ENCODE results near the gene RAB40A. TPM values are rescaled to one million over a fixed set of nuclear protein-coding genes. Genes with fewer than 3 reads are reported as not detected.
"Not testable (repeated sequence)": the region's sequence is repeated elsewhere in the genome, so short reads cannot be mapped to it uniquely, and the experiment has no call there.

RAB40A gene
- total and polyA plus RNA-seq, 9 of the 15 experiments (the other 6 are each of a cell fraction or from before 2014, with no cell fraction given): 0.07 to 0.15 (median 0.10) TPM; not detected in 3

- H3K4me2 ChIP-seq (ENCODE audit: insufficient read depth, low read length); H4K20me1 ChIP-seq (replicated peaks; ENCODE audit: control insufficient read depth, insufficient read depth, low read length); FAIRE-seq; H3K4me3 ChIP-seq; ATAC-seq; intact Hi-C loops (cut with micrococcal nuclease); H3K27me3 ChIP-seq (ENCODE audit: control insufficient read depth in 2 of 2, insufficient read depth in 2 of 2, low read length in 2 of 2); H3K9me3 ChIP-seq (replicated peaks; ENCODE audit: control insufficient read depth, insufficient read depth, low read depth, low read length); H3K4me1 ChIP-seq (replicated peaks in 1 of 2; ENCODE audit: control insufficient read depth in 2 of 2, insufficient read depth in 2 of 2, low read length in 2 of 2); H3K9me1 ChIP-seq (ENCODE audit: control insufficient read depth, insufficient read depth, low read length); H2AFZ ChIP-seq (ENCODE audit: low read depth, low read length); DNase-seq (ENCODE audit: extremely low read depth in 1 of 4, low spot score in 3 of 4); H3K36me3 ChIP-seq (ENCODE audit: control insufficient read depth, insufficient read depth, low read length); H3K27ac ChIP-seq (ENCODE audit: extremely low read depth, low read depth, low read length); BruUV-seq (replicated peaks); H3K79me2 ChIP-seq (ENCODE audit: control insufficient read depth, insufficient read depth, low read length); POLR2A ChIA-PET; H3K9ac ChIP-seq (ENCODE audit: insufficient read depth in 1 of 2, low read depth in 2 of 2, low read length in 2 of 2); CTCF ChIA-PET (ENCODE audit: low intra/inter-chr PET ratio): not testable (repeated sequence)
- in situ Hi-C loops (cut with MboI): loop anchor here (25.0 kb wide), 1 partner anchor 523 kb away; the partner anchor contains the start of gene RAB40AL
- WGBS (ENCODE audit: insufficient coverage, low coverage, missing lambda C conversion rate): 32% methylated on average over 7 of the region's 15 CpGs
These were observed 59.1 kb downstream of the RAB40A start for GRCh38 chrX:103460001-103460755.

DNA sequence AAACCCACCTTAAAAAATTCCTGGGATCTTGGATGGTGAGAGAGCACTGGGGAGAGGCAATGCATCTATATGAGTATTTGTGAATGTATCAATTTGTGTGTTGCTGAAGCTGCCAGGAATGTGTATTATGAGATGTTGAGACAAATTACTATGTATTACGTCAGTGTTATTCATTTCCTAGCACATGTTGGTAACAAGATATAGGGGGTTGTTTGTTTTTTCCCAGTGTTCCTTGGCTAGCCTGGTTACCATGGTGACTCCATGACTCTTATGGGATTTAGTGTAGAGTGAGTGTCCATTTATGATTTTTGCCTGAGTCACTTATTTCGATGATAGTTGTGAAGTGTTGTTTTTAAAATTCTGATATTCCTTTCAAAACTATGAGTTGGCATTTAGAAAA is 65.6 kb downstream of the RAB40A start:
- Histone ChIP-seq H3K36me3 (ENCODE audit: control insufficient read depth, insufficient read depth, low read length) (no peaks in the 10 kb centered on the region), H3K27ac (ENCODE audit: extremely low read depth, low read depth, low read length) (no peak overlapping the region), H3K4me2 (ENCODE audit: insufficient read depth, low read length) (no peak overlapping the region), H3K4me3 (no peak overlapping the region), H3K9me3 (replicated peaks; ENCODE audit: control insufficient read depth, insufficient read depth, low read depth, low read length) (no peaks in the 10 kb centered on the region), H3K9ac (ENCODE audit: insufficient read depth in 1 of 2, low read depth in 2 of 2, low read length in 2 of 2) (no peak overlapping the region), H3K27me3 (ENCODE audit: control insufficient read depth in 2 of 2, insufficient read depth in 2 of 2, low read length in 2 of 2) (no peaks in the 10 kb centered on the region), H3K9me1 (ENCODE audit: control insufficient read depth, insufficient read depth, low read length) (no peaks in the 10 kb centered on the region), H2AFZ (ENCODE audit: low read depth, low read length) (no peak overlapping the region), H4K20me1 (replicated peaks; ENCODE audit: control insufficient read depth, insufficient read depth, low read length) (no peaks in the 10 kb centered on the region), H3K4me1 (replicated peaks in 1 of 2; ENCODE audit: control insufficient read depth in 2 of 2, insufficient read depth in 2 of 2, low read length in 2 of 2) (no peaks in the 10 kb centered on the region), H3K79me2 (ENCODE audit: control insufficient read depth, insufficient read depth, low read length) (no peaks in the 10 kb centered on the region)
- no peak for ATAC-seq
- no TSS peak for BruUV-seq (replicated peaks)
- DNase-seq (ENCODE audit: extremely low read depth in 1 of 4, low spot score in 3 of 4): no peak
- intact Hi-C loops (cut with micrococcal nuclease) (no loop called here), in situ Hi-C loops (cut with MboI) (loop anchor here (25.0 kb wide), 1 partner anchor 516 kb away; the partner anchor contains the start of gene RAB40AL)
- no peak for TF ChIP-seq RFX7 (CRISPR knock-in tag; IDR thresholded peaks at IDR 0.05)
- no peak for TF ChIP-seq ZNF561 (CRISPR knock-in tag; conservative IDR thresholded peaks at IDR 0.05)
- peak; percentile 82 for TF ChIP-seq RFX1 (IDR thresholded peaks at IDR 0.05)
- no peak for FAIRE-seq
- POLR2A ChIA-PET: no interaction called here
- 20% methylated on average over 2 of the region's 2 CpGs for WGBS (ENCODE audit: insufficient coverage, low coverage, missing lambda C conversion rate)
- CTCF ChIA-PET (ENCODE audit: low intra/inter-chr PET ratio): no interaction called here

Other genes with a start within 250 kb of the RAB40A start
Only the 7 nearest of the 10 such genes appear.
- not detected in 2 replicates for gene TCEAL7, start 189.2 kb downstream of the RAB40A start, total RNA-seq (2014; rRNA removed)
- gene TCEAL7, start 189.2 kb downstream of the RAB40A start, total RNA-seq (2014; rRNA removed; fragmentation: Illumina TruSeq; extraction: Trizol): 0.18 and 0.22 TPM in 2 replicates
- gene TCEAL7, start 189.2 kb downstream of the RAB40A start, total RNA-seq (2015; rRNA removed; fragmentation: Illumina TruSeq; extraction: Trizol): 0.15 TPM in 1 of 2 replicates, not detected in the other
- gene TCEAL7, start 189.2 kb downstream of the RAB40A start, total RNA-seq (2021): 0.13 TPM in 1 of 2 replicates, not detected in the other
- gene TCEAL7, start 189.2 kb downstream of the RAB40A start, polyA plus RNA-seq (2011; rRNA removed): 0.10 TPM in 1 of 2 replicates, not detected in the other
- 0.26 TPM in 1 of 2 replicates, not detected in the other for gene TCEAL7, start 189.2 kb downstream of the RAB40A start, polyA plus RNA-seq (2014; fragmentation: Illumina TruSeq; extraction: Trizol)
- gene TCEAL7, start 189.2 kb downstream of the RAB40A start, polyA plus RNA-seq (2014; fragmentation: Nextera tagmentation; extraction: Ambion mirVana): under 1 TPM; 0.07 to 0.34 TPM
- not detected in 2 replicates for gene TCEAL7, start 189.2 kb downstream of the RAB40A start, polyA plus RNA-seq (2014; rRNA removed)
- gene TCEAL9, start 163.0 kb downstream of the RAB40A start, total RNA-seq (2014; rRNA removed): 32.3 and 43.3 TPM in 2 replicates
- gene TCEAL9, start 163.0 kb downstream of the RAB40A start, total RNA-seq (2014; rRNA removed; fragmentation: Illumina TruSeq; extraction: Trizol): 69.6 and 74.1 TPM in 2 replicates
- gene TCEAL9, start 163.0 kb downstream of the RAB40A start, total RNA-seq (2015; rRNA removed; fragmentation: Illumina TruSeq; extraction: Trizol): 63.0 and 64.5 TPM in 2 replicates
- 16.2 and 19.5 TPM in 2 replicates for gene TCEAL9, start 163.0 kb downstream of the RAB40A start, total RNA-seq (2021)
- gene TCEAL9, start 163.0 kb downstream of the RAB40A start, polyA plus RNA-seq (2011; rRNA removed): 24.9 and 28.8 TPM in 2 replicates
- gene TCEAL9, start 163.0 kb downstream of the RAB40A start, polyA plus RNA-seq (2014; fragmentation: Illumina TruSeq; extraction: Trizol): 60.1 and 70.8 TPM in 2 replicates
- gene TCEAL9, start 163.0 kb downstream of the RAB40A start, polyA plus RNA-seq (2014; fragmentation: Nextera tagmentation; extraction: Ambion mirVana): 100 to 1,000 TPM in 1 of 2 experiments, 10 to 100 TPM in 1; 96.7 to 106 TPM
- gene TCEAL9, start 163.0 kb downstream of the RAB40A start, polyA plus RNA-seq (2014; rRNA removed): 67.1 and 83.4 TPM in 2 replicates
- gene BEX3, start 143.0 kb downstream of the RAB40A start, total RNA-seq (2014; rRNA removed): not detected in 2 replicates
- gene BEX3, start 143.0 kb downstream of the RAB40A start, total RNA-seq (2014; rRNA removed; fragmentation: Illumina TruSeq; extraction: Trizol): not detected in 2 replicates
- not detected in 2 replicates for gene BEX3, start 143.0 kb downstream of the RAB40A start, total RNA-seq (2015; rRNA removed; fragmentation: Illumina TruSeq; extraction: Trizol)
- gene BEX3, start 143.0 kb downstream of the RAB40A start, total RNA-seq (2021): 0.47 and 0.58 TPM in 2 replicates
- not detected in 2 replicates for gene BEX3, start 143.0 kb downstream of the RAB40A start, polyA plus RNA-seq (2011; rRNA removed)
- gene BEX3, start 143.0 kb downstream of the RAB40A start, polyA plus RNA-seq (2014; fragmentation: Illumina TruSeq; extraction: Trizol): not detected in 2 replicates
- gene BEX3, start 143.0 kb downstream of the RAB40A start, polyA plus RNA-seq (2014; fragmentation: Nextera tagmentation; extraction: Ambion mirVana): not detected
- gene BEX3, start 143.0 kb downstream of the RAB40A start, polyA plus RNA-seq (2014; rRNA removed): 0.21 TPM in 1 of 2 replicates, not detected in the other
- 3.9 and 4.0 TPM in 2 replicates for gene TCEAL4, start 66.0 kb upstream of the RAB40A start, total RNA-seq (2014; rRNA removed)
- gene TCEAL4, start 66.0 kb upstream of the RAB40A start, total RNA-seq (2014; rRNA removed; fragmentation: Illumina TruSeq; extraction: Trizol): 7.0 and 8.3 TPM in 2 replicates
- 7.9 and 8.4 TPM in 2 replicates for gene TCEAL4, start 66.0 kb upstream of the RAB40A start, total RNA-seq (2015; rRNA removed; fragmentation: Illumina TruSeq; extraction: Trizol)
- gene TCEAL4, start 66.0 kb upstream of the RAB40A start, total RNA-seq (2021): 2.9 and 3.1 TPM in 2 replicates
- gene TCEAL4, start 66.0 kb upstream of the RAB40A start, polyA plus RNA-seq (2011; rRNA removed): 0.36 and 0.37 TPM in 2 replicates
- 9.3 and 12.3 TPM in 2 replicates for gene TCEAL4, start 66.0 kb upstream of the RAB40A start, polyA plus RNA-seq (2014; fragmentation: Illumina TruSeq; extraction: Trizol)
- gene TCEAL4, start 66.0 kb upstream of the RAB40A start, polyA plus RNA-seq (2014; fragmentation: Nextera tagmentation; extraction: Ambion mirVana): 1 to 10 TPM; 6.9 to 9.1 TPM
- 7.3 and 8.9 TPM in 2 replicates for gene TCEAL4, start 66.0 kb upstream of the RAB40A start, polyA plus RNA-seq (2014; rRNA removed)
- gene TCEAL3, start 88.5 kb upstream of the RAB40A start, total RNA-seq (2014; rRNA removed): not detected in 2 replicates
- gene TCEAL3, start 88.5 kb upstream of the RAB40A start, total RNA-seq (2014; rRNA removed; fragmentation: Illumina TruSeq; extraction: Trizol): not detected in 2 replicates
- not detected in 2 replicates for gene TCEAL3, start 88.5 kb upstream of the RAB40A start, total RNA-seq (2015; rRNA removed; fragmentation: Illumina TruSeq; extraction: Trizol)
- gene TCEAL3, start 88.5 kb upstream of the RAB40A start, total RNA-seq (2021): not detected in 2 replicates
- not detected in 2 replicates for gene TCEAL3, start 88.5 kb upstream of the RAB40A start, polyA plus RNA-seq (2011; rRNA removed)
- not detected in 2 replicates for gene TCEAL3, start 88.5 kb upstream of the RAB40A start, polyA plus RNA-seq (2014; fragmentation: Illumina TruSeq; extraction: Trizol)
- gene TCEAL3, start 88.5 kb upstream of the RAB40A start, polyA plus RNA-seq (2014; fragmentation: Nextera tagmentation; extraction: Ambion mirVana): not detected
- gene TCEAL3, start 88.5 kb upstream of the RAB40A start, polyA plus RNA-seq (2014; rRNA removed): not detected in 2 replicates
- gene TCEAL1, start 109.5 kb upstream of the RAB40A start, total RNA-seq (2014; rRNA removed): 3.3 and 4.0 TPM in 2 replicates
- 2.8 and 3.1 TPM in 2 replicates for gene TCEAL1, start 109.5 kb upstream of the RAB40A start, total RNA-seq (2014; rRNA removed; fragmentation: Illumina TruSeq; extraction: Trizol)
- 2.9 and 4.0 TPM in 2 replicates for gene TCEAL1, start 109.5 kb upstream of the RAB40A start, total RNA-seq (2015; rRNA removed; fragmentation: Illumina TruSeq; extraction: Trizol)
- gene TCEAL1, start 109.5 kb upstream of the RAB40A start, total RNA-seq (2021): 2.1 and 2.5 TPM in 2 replicates
- 1.8 and 2.8 TPM in 2 replicates for gene TCEAL1, start 109.5 kb upstream of the RAB40A start, polyA plus RNA-seq (2011; rRNA removed)
- gene TCEAL1, start 109.5 kb upstream of the RAB40A start, polyA plus RNA-seq (2014; fragmentation: Illumina TruSeq; extraction: Trizol): 3.4 and 4.1 TPM in 2 replicates
- gene TCEAL1, start 109.5 kb upstream of the RAB40A start, polyA plus RNA-seq (2014; fragmentation: Nextera tagmentation; extraction: Ambion mirVana): 1 to 10 TPM; 2.5 to 4.1 TPM
- gene TCEAL1, start 109.5 kb upstream of the RAB40A start, polyA plus RNA-seq (2014; rRNA removed): 3.8 and 5.3 TPM in 2 replicates
- gene MORF4L2, start 167.2 kb upstream of the RAB40A start, total RNA-seq (2014; rRNA removed): 309 and 374 TPM in 2 replicates
- 508 and 522 TPM in 2 replicates for gene MORF4L2, start 167.2 kb upstream of the RAB40A start, total RNA-seq (2014; rRNA removed; fragmentation: Illumina TruSeq; extraction: Trizol)
- gene MORF4L2, start 167.2 kb upstream of the RAB40A start, total RNA-seq (2015; rRNA removed; fragmentation: Illumina TruSeq; extraction: Trizol): 386 and 415 TPM in 2 replicates
- 324 and 325 TPM in 2 replicates for gene MORF4L2, start 167.2 kb upstream of the RAB40A start, total RNA-seq (2021)
- gene MORF4L2, start 167.2 kb upstream of the RAB40A start, polyA plus RNA-seq (2011; rRNA removed): 608 and 781 TPM in 2 replicates
- 587 and 647 TPM in 2 replicates for gene MORF4L2, start 167.2 kb upstream of the RAB40A start, polyA plus RNA-seq (2014; fragmentation: Illumina TruSeq; extraction: Trizol)
- 100 to 1,000 TPM; 420 to 476 TPM for gene MORF4L2, start 167.2 kb upstream of the RAB40A start, polyA plus RNA-seq (2014; fragmentation: Nextera tagmentation; extraction: Ambion mirVana)
- 338 and 382 TPM in 2 replicates for gene MORF4L2, start 167.2 kb upstream of the RAB40A start, polyA plus RNA-seq (2014; rRNA removed)

All from K562 (cell line).